HepG2 (cell line): Measurements from ENCODE around the gene DPYD.

Source experiments
- AFF4 ChIP-seq: sonication (generic); formaldehyde crosslinking; IDR thresholded peaks from 2 replicates; pipeline ENCODE4 v1.4.0; 2020; ENCODE audit warnings: missing genetic modification reagents
- BRCA1 ChIP-seq: sonication (generic); formaldehyde crosslinking; IDR thresholded peaks from 2 replicates; pipeline ENCODE4 v1.4.0; 2020; ENCODE audit warnings: missing genetic modification reagents
- POLR2AphosphoS5 ChIP-seq: IDR thresholded peaks from 2 replicates; pipeline ENCODE4 v1.6.1; 2012; ENCODE audit warnings: low read depth, low read length
- THAP8 ChIP-seq: sonication (generic); formaldehyde crosslinking; IDR thresholded peaks from 2 replicates; pipeline ENCODE4 v1.5.1; 2020; ENCODE audit warnings: missing genetic modification reagents, mild to moderate bottlenecking, borderline replicate concordance
- ZNF432 ChIP-seq: sonication (generic); formaldehyde crosslinking; IDR thresholded peaks from 2 replicates; pipeline ENCODE4 v1.5.0; 2020; ENCODE audit warnings: missing genetic modification reagents, mild to moderate bottlenecking, borderline replicate concordance
- ZNF772 ChIP-seq: sonication (generic); formaldehyde crosslinking; IDR thresholded peaks from 2 replicates; pipeline ENCODE4 v1.5.0; 2020; ENCODE audit warnings: mild to moderate bottlenecking, missing genetic modification reagents

- TF ChIP-seq POLR2AphosphoS5: no peak
- TF ChIP-seq BRCA1 (CRISPR knock-in tag): no peak
- no peak for TF ChIP-seq THAP8 (CRISPR knock-in tag)
- no peak for TF ChIP-seq ZNF432 (CRISPR knock-in tag)
- TF ChIP-seq ZNF772 (CRISPR knock-in tag): no peak
- TF ChIP-seq AFF4 (CRISPR knock-in tag): no peak
Observed at GRCh38 chr1:97066860-97067259, 854.0 kb downstream of the DPYD start.
